Tibial nerve (tissue), 4 donors: ENCODE data around the gene OAS2. TPM values are rescaled to one million over a fixed set of nuclear protein-coding genes. Genes with fewer than 3 reads are reported as not detected.

Source experiments
- DNase-seq, 2 donors: peaks; one replicate each; pipeline ENCODE4 v3.0.0-alpha.2; 2019; ENCODE audit warnings: low spot score in 2 of 2
- H3K27ac ChIP-seq, 4 donors: fragments of 200-600 bp; sonication (generic) in 3 of 4; one replicate each; pipeline ENCODE4 v1.5.1; 2017 to 2019; ENCODE audit warnings: mild to moderate bottlenecking in 1 of 4
- H3K27me3 ChIP-seq, 2 donors: fragments of 200-600 bp; sonication (generic) in 1 of 2; one replicate each; pipeline versions ENCODE4 v1.5.1 to v1.6.0; 2017 to 2019
- H3K36me3 ChIP-seq, 3 donors: fragments of 200-600 bp; sonication (generic); one replicate each; pipeline ENCODE4 v1.5.1; 2018 to 2019
- H3K4me1 ChIP-seq, 4 donors: fragments of 200-600 bp; sonication (generic) in 3 of 4; one replicate each; pipeline ENCODE4 v1.5.1; 2017 to 2019
- H3K4me3 ChIP-seq, 4 donors: fragments of 200-600 bp; sonication (generic) in 3 of 4; one replicate each; pipeline ENCODE4 v1.5.1; 2017 to 2019; ENCODE audit warnings: mild to moderate bottlenecking in 1 of 4, moderate library complexity in 1 of 4
- H3K9me3 ChIP-seq, 4 donors: fragments of 200-600 bp; sonication (generic) in 3 of 4; one replicate each; pipeline ENCODE4 v1.5.1; 2017 to 2019
- EP300 ChIP-seq, 2 donors: sonication (generic); formaldehyde crosslinking; IDR thresholded peaks; one replicate each; pipeline ENCODE4 v1.6.1; 2017; ENCODE audit warnings: antibody characterized with exemption in 2 of 2, mild to moderate bottlenecking in 1 of 2
- POLR2A ChIP-seq, 2 donors: fragments of 450-650 bp; IDR thresholded peaks; one replicate each; pipeline ENCODE4 v1.6.1; 2017; ENCODE audit warnings: antibody characterized with exemption in 2 of 2, mild to moderate bottlenecking in 2 of 2, moderate library complexity in 2 of 2
- WGBS, 2 donors: methylation state at CpG; one replicate each; pipeline ENCODE4 v1.1.5; 2018; 5-methylcytosine and 5-hydroxymethylcytosine counted together
- total RNA-seq, 4 donors: library from RNA; depleted of rRNA; stranded (reverse); fragments of >200 nt; gene quantifications; one replicate each; pipeline ENCODE4 v1.1.0, GENCODE V29; 2016
- TF ChIP-seq, protein P1 (sequence below), 5 experiments: fragments of 200-600 bp in 3 of 5; fragments of 450-650 bp in 2 of 5; sonication (generic) in 3 of 5; IDR thresholded peaks; one replicate each; pipeline ENCODE4 v1.5.1; 2016 to 2019; ENCODE audit warnings: antibody characterized with exemption in 5 of 5, mild to moderate bottlenecking in 3 of 5, moderate library complexity in 2 of 5

Gene OAS2
- total RNA-seq, 4 donors from 2014 or later: 3.1 to 28.4 (median 6.3) TPM

- H3K36me3 ChIP-seq: peaks cover 0 to 38% (median 0%) of the 10 kb centered on the region in 3 donors
- no peaks in the 10 kb centered on the region for H3K27me3 ChIP-seq
- no peak overlapping the region for H3K27ac ChIP-seq
- no peak overlapping the region for H3K4me3 ChIP-seq
- no peak for DNase-seq
- peaks cover 0 to 14% (median 0%) of the 10 kb centered on the region in 4 donors for H3K4me1 ChIP-seq
- 71 to 76% methylated on average over 4 of the region's 4 CpGs for WGBS, 2 donors
- no peaks in the 10 kb centered on the region for H3K9me3 ChIP-seq
- TF ChIP-seq, protein P1, sequence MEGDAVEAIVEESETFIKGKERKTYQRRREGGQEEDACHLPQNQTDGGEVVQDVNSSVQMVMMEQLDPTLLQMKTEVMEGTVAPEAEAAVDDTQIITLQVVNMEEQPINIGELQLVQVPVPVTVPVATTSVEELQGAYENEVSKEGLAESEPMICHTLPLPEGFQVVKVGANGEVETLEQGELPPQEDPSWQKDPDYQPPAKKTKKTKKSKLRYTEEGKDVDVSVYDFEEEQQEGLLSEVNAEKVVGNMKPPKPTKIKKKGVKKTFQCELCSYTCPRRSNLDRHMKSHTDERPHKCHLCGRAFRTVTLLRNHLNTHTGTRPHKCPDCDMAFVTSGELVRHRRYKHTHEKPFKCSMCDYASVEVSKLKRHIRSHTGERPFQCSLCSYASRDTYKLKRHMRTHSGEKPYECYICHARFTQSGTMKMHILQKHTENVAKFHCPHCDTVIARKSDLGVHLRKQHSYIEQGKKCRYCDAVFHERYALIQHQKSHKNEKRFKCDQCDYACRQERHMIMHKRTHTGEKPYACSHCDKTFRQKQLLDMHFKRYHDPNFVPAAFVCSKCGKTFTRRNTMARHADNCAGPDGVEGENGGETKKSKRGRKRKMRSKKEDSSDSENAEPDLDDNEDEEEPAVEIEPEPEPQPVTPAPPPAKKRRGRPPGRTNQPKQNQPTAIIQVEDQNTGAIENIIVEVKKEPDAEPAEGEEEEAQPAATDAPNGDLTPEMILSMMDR (IDR thresholded peaks at IDR 0.05): no peak
These were observed 5.1 kb upstream of the OAS2 start for GRCh38 chr12:112973011-112973735.

DNA sequence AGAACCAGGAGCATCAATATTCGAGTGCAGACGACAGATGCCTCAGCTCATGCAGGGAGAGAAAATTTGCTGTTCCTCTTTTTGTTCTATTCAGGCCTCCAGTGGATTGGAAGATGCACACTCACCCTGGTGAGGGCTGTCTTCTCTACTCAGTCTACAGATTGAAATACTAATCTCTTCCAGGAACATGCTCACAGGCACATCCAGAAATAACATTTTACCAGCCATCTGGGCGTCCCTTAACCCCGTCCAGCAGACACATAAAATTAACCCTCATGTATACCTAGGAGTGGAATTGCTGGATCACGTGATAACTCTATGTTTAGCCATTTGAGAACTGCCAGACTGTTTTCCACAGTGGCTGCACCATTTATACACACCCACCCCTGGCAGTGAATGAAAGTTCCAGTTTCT lies 4.5 kb upstream of the OAS2 start:
- no peaks in the 10 kb centered on the region for H3K27me3 ChIP-seq
- H3K4me1 ChIP-seq: peaks cover 0 to 20% (median 0%) of the 10 kb centered on the region in 4 donors
- H3K36me3 ChIP-seq: peaks cover 0 to 31% (median 0%) of the 10 kb centered on the region in 3 donors
- no peaks in the 10 kb centered on the region for H3K9me3 ChIP-seq
- TF ChIP-seq EP300 (IDR thresholded peaks at IDR 0.05) (no peak), POLR2A (IDR thresholded peaks at IDR 0.05) (no peak)
- TF ChIP-seq, protein P1 (IDR thresholded peaks at IDR 0.05): no peak
- no peak for DNase-seq
- 24 to 33% methylated on average over 5 of the region's 5 CpGs for WGBS, 2 donors
- no peak overlapping the region for H3K27ac ChIP-seq
- H3K4me3 ChIP-seq: no peak overlapping the region

- 82 to 88% methylated on average over 7 of the region's 7 CpGs for WGBS, 2 donors
- Histone ChIP-seq H3K36me3 (peaks cover 0 to 21% (median 0%) of the 10 kb centered on the region in 3 donors), H3K4me3 (no peak overlapping the region), H3K9me3 (no peaks in the 10 kb centered on the region), H3K27ac (no peak overlapping the region), H3K27me3 (no peaks in the 10 kb centered on the region), H3K4me1 (peaks cover 0 to 30% (median 0%) of the 10 kb centered on the region in 4 donors)
- DNase-seq: no peak
- TF ChIP-seq EP300 (IDR thresholded peaks at IDR 0.05) (no peak), POLR2A (IDR thresholded peaks at IDR 0.05) (no peak)
- TF ChIP-seq, protein P1 (IDR thresholded peaks at IDR 0.05): no peak
These were observed 3.4 kb upstream of the OAS2 start for GRCh38 chr12:112974904-112975303.

DNA sequence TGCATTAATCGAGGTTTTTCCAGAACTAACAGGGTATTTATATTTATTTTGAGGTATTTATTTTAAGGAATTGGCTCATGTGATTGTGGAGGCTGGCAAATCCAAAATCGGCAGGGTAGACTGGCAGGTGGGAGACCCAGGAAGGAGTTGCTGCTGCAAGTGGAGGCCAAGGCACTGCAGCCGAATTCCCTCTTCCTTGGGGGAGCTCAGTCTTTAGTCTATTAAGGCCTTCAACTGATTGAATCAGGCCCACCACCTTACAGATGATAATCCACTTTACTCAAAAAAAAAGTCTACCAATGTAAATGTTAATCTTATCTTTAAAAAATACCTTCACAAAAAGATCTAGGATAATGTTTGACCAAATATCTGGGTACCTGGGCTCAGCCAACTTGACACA lies 1.2 kb upstream of the OAS2 start:
- peak overlapping the region in 1 of 4 donors; percentile 84 for H3K27ac ChIP-seq
- H3K27me3 ChIP-seq: no peaks in the 10 kb centered on the region
- 65 to 77% methylated on average over 3 of the region's 3 CpGs for WGBS, 2 donors
- peaks cover 0 to 30% (median 0%) of the 10 kb centered on the region in 4 donors for H3K4me1 ChIP-seq
- H3K4me3 ChIP-seq: no peak overlapping the region
- H3K36me3 ChIP-seq: peaks cover 0 to 1% (median 0%) of the 10 kb centered on the region in 3 donors
- TF ChIP-seq POLR2A (IDR thresholded peaks at IDR 0.05) (no peak), EP300 (IDR thresholded peaks at IDR 0.05) (no peak)
- TF ChIP-seq, protein P1 (IDR thresholded peaks at IDR 0.05): no peak
- peaks cover 0 to 5% (median 0%) of the 10 kb centered on the region in 4 donors for H3K9me3 ChIP-seq
- DNase-seq: no peak

DNA sequence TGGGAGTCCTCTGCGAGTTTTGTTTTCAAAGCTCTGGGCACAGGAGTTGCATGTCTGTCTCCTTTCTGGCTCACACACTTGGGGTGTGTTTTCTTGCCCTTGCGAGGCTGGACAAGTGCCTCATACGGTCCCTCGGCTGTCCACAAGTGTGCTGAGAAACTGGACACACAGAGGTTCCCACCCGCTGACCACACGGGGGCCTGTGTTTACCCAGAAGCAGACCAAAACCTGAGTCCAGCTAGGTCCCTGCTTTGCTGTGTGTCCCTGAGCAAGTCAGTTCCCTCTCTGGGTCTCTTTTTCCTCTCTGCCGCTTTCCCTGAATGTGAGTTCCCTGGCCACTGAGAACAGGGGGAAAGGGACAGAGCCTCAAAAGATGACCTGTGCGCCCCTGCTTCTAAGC lies 678 bp upstream of the OAS2 start:
- 75% methylated on average over 8 of the region's 8 CpGs for WGBS, 2 donors
- Histone ChIP-seq H3K36me3 (no peaks in the 10 kb centered on the region), H3K4me1 (peaks cover 0 to 30% (median 0%) of the 10 kb centered on the region in 4 donors), H3K27me3 (no peaks in the 10 kb centered on the region), H3K4me3 (peak overlapping the region in 3 of 4 donors; percentile 40 to 55 (median 53)), H3K27ac (peak overlapping the region in 3 of 4 donors; percentile 71 to 84 (median 81)), H3K9me3 (peaks cover 0 to 10% (median 0%) of the 10 kb centered on the region in 4 donors)
- TF ChIP-seq EP300 (IDR thresholded peaks at IDR 0.05): no peak
- TF ChIP-seq POLR2A (IDR thresholded peaks at IDR 0.05): no peak
- TF ChIP-seq, protein P1 (IDR thresholded peaks at IDR 0.05): no peak
- DNase-seq: no peak
